HEK293T (cell line): Measurements from ENCODE around the gene SYNM.

ENCODE experiments used
- BHLHE40 ChIP-seq: fragments of 450-650 bp; IDR thresholded peaks from 2 replicates; pipeline ENCODE4 v1.6.1; 2016; ENCODE audit warnings: mild to moderate bottlenecking, moderate library complexity, borderline replicate concordance
- FOXA1 ChIP-seq: fragments of 450-650 bp; IDR thresholded peaks from 2 replicates; pipeline ENCODE4 v1.6.1; 2016; ENCODE audit warnings: mild to moderate bottlenecking
- FOXK2 ChIP-seq: fragments of 450-650 bp; IDR thresholded peaks from 2 replicates; pipeline ENCODE4 v1.6.1; 2016; ENCODE audit warnings: mild to moderate bottlenecking
- FOXM1 ChIP-seq: fragments of 450-650 bp; IDR thresholded peaks from 2 replicates; pipeline ENCODE4 v1.6.1; 2017; ENCODE audit warnings: mild to moderate bottlenecking, borderline replicate concordance
- SP1 ChIP-seq: fragments of 450-650 bp; IDR thresholded peaks from 2 replicates; pipeline ENCODE4 v1.6.1; 2017

GRCh38 chr15:99170476-99171065 is 65.7 kb downstream of the SYNM start:
- TF ChIP-seq SP1 (no peak), FOXK2 (no peak), BHLHE40 (no peak), FOXM1 (no peak), FOXA1 (no peak)
